Ramos (cell line): ENCODE results near the gene CTNNA1.

Experiments
- in situ Hi-C: fragments of 300-500 bp; cut with MboI; formaldehyde crosslinking; loops from one replicate; pipeline ENCODE4 v1.14.3; 2022; ENCODE audit warnings: low sequenced_read_pairs; ENCODE audit not compliant: unreplicated experiment

The CTNNA1 gene

DNA sequence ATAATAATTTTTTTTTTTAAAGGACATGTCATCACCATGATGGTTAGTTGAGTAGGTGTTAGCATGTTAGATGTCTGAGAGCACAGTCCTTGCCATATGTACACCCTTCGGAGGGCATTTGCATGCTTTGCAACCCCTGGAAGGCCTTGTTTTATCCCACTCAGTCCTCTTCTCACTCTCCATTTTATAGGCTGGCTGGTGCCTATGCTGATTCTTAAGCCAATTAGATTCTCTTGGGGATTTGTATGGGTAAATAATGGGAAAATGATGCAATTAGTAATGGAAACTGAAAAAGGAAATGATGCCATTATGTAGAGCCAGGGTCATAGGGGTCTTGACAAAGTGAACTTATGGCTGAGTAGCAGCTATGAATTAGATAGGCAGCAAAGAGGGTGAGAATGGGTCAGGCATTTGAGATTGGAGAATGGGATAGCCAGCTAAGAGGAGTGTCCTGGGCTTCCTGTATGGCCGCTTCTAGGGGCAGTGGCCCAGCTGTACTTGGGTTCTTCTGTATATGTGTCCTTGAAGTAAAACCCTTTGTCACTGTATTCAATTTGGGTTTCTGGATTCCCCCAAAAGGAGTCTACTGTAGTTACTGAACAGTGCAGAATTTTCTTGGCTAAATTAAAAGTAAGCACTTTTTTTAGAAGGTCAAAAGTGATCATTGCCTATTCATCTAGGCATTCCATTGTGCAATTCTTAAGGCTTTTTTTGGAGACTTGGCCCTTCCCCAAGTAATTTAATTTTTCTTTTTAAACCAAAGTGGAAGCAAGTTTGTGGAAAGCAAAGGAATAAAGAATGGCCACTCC is 90.3 kb downstream of the CTNNA1 start:
- in situ Hi-C loops: no loop called here

DNA sequence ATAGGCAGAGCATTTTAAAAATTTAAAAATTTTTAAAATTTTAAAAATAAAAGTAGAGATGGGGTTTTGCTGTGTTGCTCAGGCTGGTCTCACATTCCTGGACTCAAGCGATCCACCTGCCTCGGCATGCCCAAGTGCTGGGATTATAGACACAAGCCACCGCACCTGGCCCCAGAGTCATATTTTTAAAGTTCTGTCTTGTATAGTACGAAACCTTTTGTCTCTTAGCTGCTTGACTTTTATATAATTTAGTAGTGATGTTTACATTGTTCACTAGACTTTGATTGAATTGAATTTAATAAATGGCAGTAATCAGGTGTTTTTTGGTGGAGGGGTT is 90.9 kb downstream of the CTNNA1 start:
- in situ Hi-C loops: no loop called here

GRCh38 chr5:138844812-138845513 is 91.7 kb downstream of the CTNNA1 start:
- in situ Hi-C loops: no loop called here

GRCh38 chr5:138849439-138849838 is 96.2 kb downstream of the CTNNA1 start:
- in situ Hi-C loops: no loop called here

DNA sequence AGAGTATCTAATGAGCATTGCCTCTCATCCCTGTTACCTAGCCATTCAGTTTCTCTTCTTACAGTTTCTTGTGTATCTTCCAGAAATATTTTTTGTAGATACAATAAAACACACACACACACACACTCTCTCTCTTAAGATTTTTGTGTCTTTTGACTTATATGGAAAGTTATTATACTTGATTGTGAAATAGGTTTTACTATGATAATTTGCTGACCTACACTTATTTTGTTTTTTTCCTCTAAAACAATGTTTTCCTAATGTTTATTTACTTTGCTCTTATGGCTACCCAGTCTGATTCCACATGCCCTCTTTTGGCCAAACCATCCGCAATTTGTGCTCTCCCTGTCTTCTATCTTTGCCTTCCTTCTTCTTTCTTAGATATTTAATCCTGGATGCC is 96.7 kb downstream of the CTNNA1 start:
- in situ Hi-C loops: no loop called here

GRCh38 chr5:138850865-138851435 is 97.7 kb downstream of the CTNNA1 start:
- in situ Hi-C loops: no loop called here

DNA sequence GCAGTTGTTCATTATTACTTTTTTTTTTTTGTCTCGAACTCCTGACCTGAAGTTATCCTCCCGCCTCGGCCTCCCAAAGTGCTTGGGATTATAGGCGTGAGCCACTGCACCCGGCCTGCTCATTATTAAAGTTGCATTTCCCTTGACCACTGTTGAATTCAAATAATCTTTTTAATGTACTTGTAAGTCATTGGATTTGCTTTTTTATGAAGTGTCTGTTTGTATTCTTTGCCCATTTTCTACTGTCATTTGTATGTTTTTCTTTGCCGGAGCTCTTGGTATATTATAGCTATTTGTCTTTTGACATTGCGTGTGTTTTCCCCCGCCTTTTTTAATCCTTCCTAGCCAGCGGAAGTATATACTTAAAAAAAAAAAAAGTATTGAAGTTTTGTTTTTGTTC is 99.9 kb downstream of the CTNNA1 start:
- in situ Hi-C loops: no loop called here

DNA sequence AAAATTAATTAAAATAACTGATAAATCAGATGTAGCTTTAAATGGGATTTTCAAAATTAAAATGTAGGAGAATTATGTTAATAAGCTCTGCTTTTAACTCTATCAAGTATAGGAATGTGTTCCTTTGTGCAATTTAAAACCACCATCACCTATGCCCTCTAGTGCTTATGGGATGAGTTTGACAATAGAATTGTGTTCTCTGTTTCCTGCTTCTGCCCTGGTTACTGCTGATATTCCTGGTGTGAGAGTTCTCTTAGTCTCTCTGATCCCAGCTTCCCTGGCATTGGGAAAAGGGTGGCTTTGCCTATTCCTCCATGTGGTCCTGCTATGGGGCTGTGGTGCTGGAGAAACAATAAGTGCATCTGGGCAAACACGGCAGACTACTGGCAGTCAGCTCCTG is 113.8 kb downstream of the CTNNA1 start:
- in situ Hi-C loops: no loop called here

DNA sequence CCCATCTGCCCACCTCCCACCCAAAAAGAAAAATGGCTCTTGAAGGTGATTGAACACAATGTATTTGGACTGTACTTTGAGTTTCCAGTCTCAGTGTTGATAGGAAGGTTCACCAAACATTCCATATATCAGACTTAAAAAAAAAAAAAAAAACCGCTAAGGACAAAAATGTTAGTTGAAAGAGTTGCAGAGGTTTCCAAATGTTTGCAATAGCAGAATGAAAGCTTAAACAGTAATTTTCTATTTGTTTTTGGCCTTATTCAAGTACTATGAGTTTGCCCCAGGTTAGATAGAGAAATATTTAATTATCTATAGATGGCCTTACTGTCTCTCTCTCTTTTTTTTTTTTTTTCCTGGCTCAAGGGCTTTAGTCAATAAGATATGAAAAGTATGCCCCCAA is 115.8 kb downstream of the CTNNA1 start:
- in situ Hi-C loops: no loop called here

DNA sequence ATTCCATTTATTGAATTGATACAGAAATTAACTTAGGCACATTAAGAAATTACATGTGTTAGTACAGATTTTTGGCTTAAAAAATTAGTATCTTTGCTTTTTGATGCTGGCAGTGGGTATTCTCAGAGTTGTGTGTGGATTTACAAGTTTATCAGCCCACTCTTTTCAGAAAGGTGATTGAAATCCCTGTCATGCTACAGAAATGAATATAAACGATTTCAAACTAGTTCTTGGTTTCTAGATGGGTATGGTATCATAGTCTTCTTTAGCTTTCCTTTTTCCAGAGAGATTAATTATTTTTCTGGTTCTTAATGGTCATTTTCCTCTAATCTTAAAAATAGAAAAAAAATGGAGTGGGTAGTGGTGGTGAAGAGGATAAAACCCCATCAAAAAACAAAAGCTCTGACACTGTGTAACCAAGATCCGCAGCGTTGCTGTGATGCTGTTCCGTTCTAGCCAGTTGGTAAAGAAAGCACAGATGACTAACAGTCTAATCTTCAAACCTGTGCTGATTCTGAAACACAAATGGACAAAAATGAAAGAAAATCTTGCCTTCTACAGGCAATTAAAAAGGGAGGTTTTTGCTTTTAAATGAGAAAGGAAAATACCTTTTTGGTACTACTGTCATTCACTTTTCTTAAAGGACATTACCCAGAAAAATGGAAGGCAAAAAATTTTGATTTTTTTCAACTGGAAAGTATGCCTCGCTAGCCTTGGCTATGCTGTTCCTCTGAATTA is 116.7 kb downstream of the CTNNA1 start:
- in situ Hi-C loops: no loop called here

DNA sequence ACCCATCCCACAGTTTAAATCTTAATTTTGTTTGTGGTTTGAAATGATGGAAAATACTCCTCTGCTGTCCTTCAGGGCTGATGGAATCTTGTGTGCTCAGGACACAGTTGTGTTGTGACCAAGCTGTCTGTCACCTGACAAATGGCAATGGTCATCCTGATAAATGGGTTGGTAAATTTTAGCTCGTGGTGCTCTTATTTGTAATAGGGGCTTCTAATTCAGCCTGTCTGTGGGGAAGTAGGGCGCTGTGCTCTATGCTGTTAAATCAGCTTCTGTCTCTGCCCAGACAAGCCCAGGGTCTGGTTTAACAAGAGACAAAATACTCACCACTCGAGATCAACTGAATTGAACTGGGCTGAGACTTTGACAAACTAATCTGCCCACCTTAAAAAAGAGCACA is 117.4 kb downstream of the CTNNA1 start:
- in situ Hi-C loops: no loop called here

DNA sequence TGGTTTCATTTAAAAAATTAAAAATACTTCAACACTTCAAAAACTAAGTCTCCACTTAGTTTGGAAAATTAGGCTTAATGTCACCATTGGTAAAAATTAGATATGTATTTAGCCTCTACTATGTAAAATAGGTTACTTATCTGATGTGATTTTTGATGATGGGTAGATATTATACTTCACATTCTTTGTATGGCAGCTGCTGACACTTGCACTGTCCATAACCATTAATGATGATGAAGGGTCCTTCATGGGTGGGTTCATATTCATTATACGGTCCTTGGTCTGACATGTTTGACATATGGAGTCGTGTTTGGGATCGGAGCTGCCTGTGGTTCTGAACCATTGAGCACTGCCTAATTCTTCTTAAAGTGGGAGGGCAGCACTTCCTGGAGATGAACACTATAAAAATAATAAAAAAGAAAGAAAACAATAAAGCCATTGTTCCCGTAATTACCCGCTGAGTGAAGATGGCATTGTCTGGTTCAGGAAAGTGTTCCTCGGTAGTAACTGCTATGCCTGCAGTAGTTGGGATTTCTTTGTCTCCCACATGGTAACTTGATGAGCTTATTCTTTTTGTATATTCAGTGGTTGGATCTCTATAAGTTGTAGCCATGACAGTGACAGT is 119.7 kb downstream of the CTNNA1 start:
- in situ Hi-C loops: no loop called here

DNA sequence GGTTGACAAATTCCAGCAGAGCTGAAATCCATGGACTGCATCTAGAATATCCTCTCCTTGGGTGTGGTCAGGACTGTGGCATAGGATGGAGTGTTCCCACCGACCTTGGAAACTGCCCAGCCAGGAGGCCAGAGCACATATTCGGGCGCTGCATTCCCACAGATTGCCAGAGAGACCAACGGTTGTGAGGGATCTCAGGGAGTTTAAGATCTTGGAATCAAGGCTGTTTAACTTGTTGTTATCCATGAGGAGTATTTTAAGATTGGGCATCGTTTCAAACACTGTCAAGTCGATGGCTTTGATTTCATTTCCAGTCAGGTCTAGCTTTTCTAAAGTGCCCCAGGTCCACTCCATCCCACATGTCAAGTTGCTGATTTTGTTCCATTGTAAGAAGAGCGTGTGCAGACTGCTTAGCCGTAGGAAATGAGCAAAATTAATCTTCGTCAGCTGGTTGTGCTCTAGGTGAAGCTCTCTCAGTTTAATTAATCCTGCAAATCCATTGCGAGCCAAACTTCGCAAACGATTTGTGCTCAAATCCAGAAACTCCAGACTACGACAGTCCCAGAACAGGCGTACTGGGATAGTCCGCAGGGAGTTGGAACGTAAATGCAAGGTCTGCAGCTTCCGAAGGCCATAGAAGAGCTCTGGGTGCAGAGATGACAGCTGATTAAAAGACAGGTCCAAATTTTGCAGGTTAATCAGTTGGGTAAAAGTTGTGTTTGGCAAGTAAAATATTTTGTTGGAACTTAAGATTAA is 120.4 kb downstream of the CTNNA1 start:
- in situ Hi-C loops: no loop called here

- in situ Hi-C loops: no loop called here
Measured at GRCh38 chr5:138874241-138874640, 121.0 kb downstream of the CTNNA1 start.

DNA sequence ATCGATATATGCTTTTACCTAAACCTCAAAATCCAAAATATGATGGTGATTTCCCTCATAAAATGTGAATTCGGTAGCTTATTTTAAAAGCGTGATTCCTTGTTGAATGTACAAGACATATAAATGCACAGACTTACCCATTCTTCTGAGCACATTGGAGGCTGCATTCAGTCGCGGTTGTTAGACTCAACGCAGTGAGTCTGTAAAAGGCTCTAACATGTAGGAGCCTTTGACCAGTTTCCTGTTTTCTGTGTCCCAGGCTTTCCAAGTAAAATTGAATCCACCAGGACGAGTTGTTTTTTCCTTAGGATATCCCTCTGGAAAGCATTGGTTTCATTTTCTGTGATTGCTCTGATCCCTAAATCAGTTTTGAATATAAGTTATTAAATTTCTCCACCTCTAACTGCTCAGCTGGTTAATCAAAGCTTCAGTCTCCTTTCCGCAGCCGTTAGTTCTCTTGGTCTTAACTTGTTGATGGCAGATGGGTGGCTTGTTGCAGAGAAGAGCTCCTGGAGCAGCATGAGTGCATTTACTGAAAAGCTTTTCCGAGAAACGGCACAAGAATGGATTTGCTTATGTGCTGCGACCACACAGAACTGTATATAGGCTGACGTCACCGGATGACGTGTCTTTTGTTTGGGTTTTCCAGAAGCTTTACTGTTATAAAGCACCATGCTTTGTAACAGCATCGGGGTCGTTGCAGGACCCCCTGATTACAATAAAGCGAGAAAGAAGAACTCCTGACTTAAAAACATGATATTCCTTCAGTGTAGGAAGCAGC is 121.7 kb downstream of the CTNNA1 start, which contains the start of gene LRRTM2:
LRRTM2 (minus strand) TSS at position 565 of the 781 bp plus-strand sequence; CDS start at position 141, 424 bp downstream.
- in situ Hi-C loops: no loop called here

GRCh38 chr5:138875552-138875875 is 122.3 kb downstream of the CTNNA1 start:
- in situ Hi-C loops: no loop called here

GRCh38 chr5:138875946-138876345 is 122.7 kb downstream of the CTNNA1 start:
- in situ Hi-C loops: no loop called here

GRCh38 chr5:138876811-138877210 is 123.6 kb downstream of the CTNNA1 start:
- in situ Hi-C loops: no loop called here
